NCI-H2196 (cell line): ENCODE data around the gene ZBTB17.
"Not testable (repeated sequence)": the region's sequence is repeated elsewhere in the genome, so short reads cannot be mapped to it uniquely, and the experiment has no call there.

Experiments
- DNase-seq: peaks from one replicate; lab custom pipeline; 2025; ENCODE audit not compliant: unreplicated experiment; lab: John Stamatoyannopoulos, UW

Gene ZBTB17

GRCh38 chr1:15975805-15976680, at the start of gene ZBTB17:
Gene ZBTB17 (minus strand): TSS chr1:15976101. CDS start chr1:15948495, 27,606 bp downstream.
- DNase-seq = peak; percentile 98

GRCh38 chr1:16023050-16023653, 47.3 kb upstream of the ZBTB17 start:
- no peak for DNase-seq

GRCh38 chr1:16022393-16022792, 46.5 kb upstream of the ZBTB17 start:
- no peak for DNase-seq

GRCh38 chr1:16021681-16022080, 45.8 kb upstream of the ZBTB17 start, which contains the start of gene CLCNKA:
Gene CLCNKA (plus strand): TSS chr1:16022036. CDS start chr1:16022620, 584 bp downstream.
- no peak for DNase-seq

GRCh38 chr1:16020878-16021277, 45.0 kb upstream of the ZBTB17 start:
- not testable (repeated sequence) for DNase-seq

GRCh38 chr1:16020325-16020724, 44.4 kb upstream of the ZBTB17 start:
- DNase-seq = no peak

- DNase-seq = no peak
Observed at GRCh38 chr1:16019644-16020277, 43.9 kb upstream of the ZBTB17 start.

GRCh38 chr1:16018749-16019643, 43.1 kb upstream of the ZBTB17 start:
- no peak for DNase-seq

GRCh38 chr1:16018308-16018707, 42.4 kb upstream of the ZBTB17 start:
- no peak for DNase-seq

- DNase-seq = no peak
Observed at GRCh38 chr1:16017461-16018303, 41.8 kb upstream of the ZBTB17 start, which contains the start of gene HSPB7. Gene HSPB7 (minus strand): TSS chr1:16018043. CDS start chr1:16017963, 80 bp downstream.

- no peak for DNase-seq
Observed at GRCh38 chr1:16017076-16017460, 41.2 kb upstream of the ZBTB17 start.

- no peak for DNase-seq
Observed at GRCh38 chr1:16015960-16016901, 40.3 kb upstream of the ZBTB17 start.

- DNase-seq = no peak
Observed at GRCh38 chr1:16015491-16015890, 39.6 kb upstream of the ZBTB17 start.

- no peak for DNase-seq
Observed at GRCh38 chr1:16014509-16015482, 38.9 kb upstream of the ZBTB17 start.

GRCh38 chr1:16013908-16014258, 38.0 kb upstream of the ZBTB17 start:
- DNase-seq = no peak

- peak; percentile 50 for DNase-seq
Observed at GRCh38 chr1:16013220-16013907, 37.5 kb upstream of the ZBTB17 start.

- DNase-seq = peak; percentile 68
Observed at GRCh38 chr1:16012590-16013219, 36.8 kb upstream of the ZBTB17 start.
